IPS-NIHi7 (cell line): ENCODE data around the gene RBM33.
"Not testable (repeated sequence)": the region's sequence is repeated elsewhere in the genome, so short reads cannot be mapped to it uniquely, and the experiment has no call there.

Experiments
- DNase-seq: peaks from one replicate; pipeline ENCODE4 v3.0.0; 2012; ENCODE audit warnings: mixed read lengths; ENCODE audit errors: extremely low spot score

RBM33 gene

DNA sequence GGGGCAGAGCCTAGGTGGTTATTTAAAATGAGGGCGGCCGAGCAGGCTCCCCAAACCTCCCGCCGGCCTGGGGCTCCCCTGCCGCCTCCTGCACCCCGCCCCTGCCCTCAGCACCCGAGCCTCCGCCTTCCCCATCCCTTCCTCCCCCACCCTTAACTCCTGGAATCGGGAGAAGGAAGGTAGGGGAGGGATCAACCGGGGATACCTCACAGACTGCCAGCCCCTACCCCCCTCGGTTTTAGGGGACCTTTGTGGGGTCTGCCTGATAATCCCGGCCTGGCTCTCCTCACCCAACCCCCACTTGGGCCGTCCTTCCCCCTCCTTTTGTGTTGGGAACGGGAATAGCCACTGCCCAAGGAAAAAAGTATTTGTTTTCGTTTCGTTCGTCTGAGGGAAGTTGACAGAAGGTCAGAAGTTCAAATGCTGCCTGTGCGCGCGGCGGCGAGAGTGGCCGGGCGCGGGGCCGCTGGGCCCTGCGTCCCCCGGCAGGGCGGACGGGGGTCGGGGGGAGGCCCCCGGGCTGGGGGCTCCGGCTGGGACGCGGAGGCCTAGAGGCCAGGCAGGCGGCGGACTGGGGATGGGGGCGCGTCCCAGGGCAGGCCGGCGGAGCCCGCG, 165.0 kb downstream of the RBM33 start:
- DNase-seq = no peak

DNA sequence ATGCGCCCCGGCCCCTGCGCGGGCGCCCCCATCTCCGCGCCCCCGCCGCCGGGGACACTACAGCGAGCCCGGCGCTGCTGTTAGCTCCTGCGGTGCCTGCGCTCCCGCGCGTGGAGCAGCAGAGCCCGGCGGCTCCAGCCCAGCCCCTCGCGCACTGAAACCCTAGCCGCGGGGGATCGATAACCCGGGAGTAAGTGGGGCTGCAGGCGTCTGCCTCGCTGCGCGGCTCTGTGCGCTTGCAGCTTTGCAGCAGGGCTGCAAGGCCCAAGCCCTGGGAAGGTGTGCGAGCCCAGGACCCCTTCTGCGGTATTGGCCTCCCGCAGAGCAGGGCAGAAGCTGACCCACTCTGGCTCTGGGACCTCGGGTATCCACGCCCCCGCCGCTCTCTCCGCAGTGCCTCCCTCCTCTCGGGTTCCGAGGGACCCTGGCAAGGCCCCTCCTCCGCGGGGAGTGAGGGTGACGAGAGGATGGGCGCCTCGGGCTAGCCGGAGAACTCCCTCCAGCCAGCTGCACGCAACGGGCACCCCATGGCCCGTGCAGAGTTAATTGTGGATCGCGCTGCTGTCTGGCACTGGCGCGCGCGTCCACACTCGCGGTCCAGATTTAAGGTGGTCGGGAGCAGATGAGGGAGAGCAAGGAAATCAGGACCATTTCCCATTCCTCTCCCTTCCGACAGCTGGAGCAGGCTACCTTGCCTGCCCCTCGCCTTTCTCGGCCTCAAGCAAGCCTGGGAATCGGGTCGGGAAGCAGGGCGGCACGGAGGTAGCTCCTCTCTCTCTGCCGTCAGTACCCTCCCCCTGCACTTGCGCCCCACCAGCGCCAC, 165.7 kb downstream of the RBM33 start:
- no peak for DNase-seq

GRCh38 chr7:155810770-155811559, 166.5 kb downstream of the RBM33 start:
- no peak for DNase-seq

- DNase-seq = no peak
Measured at GRCh38 chr7:155811560-155811894, 167.1 kb downstream of the RBM33 start.

- DNase-seq = no peak
Measured at GRCh38 chr7:155811895-155812761, 167.7 kb downstream of the RBM33 start, which contains the start of gene SHH. TSS of gene SHH (minus strand) at chr7:155812463. CDS start at chr7:155812122, 341 bp downstream.

DNA sequence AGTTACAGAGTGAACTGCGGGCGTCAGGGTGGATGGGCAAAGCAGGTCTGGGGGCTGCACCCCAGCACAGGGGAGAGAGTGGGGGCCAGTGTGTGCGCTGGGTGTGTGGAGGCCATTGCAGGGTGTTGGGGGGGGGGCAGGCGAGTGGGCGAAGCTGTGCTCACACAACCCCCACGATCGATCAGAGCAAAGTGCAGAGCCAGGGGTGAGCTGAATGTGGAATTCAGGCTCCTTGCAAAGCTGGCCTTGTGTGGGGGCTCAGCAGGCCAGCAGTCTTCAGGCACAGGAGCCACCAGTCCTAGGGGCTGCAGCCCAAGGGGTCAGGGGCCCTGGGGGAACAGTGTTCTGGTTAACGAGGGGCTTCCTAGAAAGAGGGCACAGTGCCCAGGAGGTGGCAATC, 168.7 kb downstream of the RBM33 start:
- DNase-seq = no peak

DNA sequence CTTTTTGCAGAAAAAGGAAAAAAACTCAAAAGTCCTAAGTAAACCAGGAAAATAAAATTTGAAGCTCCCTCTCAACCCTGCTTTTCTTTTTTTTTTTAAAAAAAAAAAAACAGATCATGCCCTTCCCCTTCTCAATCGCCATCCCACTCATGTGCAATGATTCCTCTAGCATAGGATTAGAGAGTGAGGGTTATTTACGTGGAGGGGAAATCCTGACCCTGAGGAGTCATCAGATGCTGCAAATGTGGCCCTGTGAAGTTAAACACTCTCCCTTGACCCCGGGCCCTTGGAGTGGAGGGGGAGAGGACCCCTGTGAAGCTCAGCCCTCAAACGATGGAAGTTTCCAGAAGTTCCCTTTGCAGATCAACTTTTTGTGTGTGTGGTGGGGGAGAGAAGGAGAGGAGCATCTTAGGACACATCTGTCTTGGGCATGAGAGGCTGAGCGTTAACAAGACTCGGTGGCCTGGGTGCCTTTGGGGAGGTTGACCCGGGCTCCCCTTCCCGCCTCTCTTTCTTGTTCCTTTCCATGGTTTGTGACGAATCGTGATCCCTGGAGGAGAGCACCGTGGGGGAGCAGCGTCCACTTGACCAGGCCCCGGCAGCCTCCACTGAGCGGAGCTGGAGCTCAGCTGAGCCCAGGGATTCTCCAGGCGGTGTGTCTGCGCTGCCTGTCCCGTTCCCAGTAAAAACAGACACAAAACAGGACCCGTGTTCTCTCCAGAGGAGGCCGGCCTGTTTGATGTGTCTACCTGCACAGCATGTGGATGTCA, 169.3 kb downstream of the RBM33 start:
- no peak for DNase-seq

GRCh38 chr7:155814316-155815276, 170.1 kb downstream of the RBM33 start:
- no peak for DNase-seq

DNA sequence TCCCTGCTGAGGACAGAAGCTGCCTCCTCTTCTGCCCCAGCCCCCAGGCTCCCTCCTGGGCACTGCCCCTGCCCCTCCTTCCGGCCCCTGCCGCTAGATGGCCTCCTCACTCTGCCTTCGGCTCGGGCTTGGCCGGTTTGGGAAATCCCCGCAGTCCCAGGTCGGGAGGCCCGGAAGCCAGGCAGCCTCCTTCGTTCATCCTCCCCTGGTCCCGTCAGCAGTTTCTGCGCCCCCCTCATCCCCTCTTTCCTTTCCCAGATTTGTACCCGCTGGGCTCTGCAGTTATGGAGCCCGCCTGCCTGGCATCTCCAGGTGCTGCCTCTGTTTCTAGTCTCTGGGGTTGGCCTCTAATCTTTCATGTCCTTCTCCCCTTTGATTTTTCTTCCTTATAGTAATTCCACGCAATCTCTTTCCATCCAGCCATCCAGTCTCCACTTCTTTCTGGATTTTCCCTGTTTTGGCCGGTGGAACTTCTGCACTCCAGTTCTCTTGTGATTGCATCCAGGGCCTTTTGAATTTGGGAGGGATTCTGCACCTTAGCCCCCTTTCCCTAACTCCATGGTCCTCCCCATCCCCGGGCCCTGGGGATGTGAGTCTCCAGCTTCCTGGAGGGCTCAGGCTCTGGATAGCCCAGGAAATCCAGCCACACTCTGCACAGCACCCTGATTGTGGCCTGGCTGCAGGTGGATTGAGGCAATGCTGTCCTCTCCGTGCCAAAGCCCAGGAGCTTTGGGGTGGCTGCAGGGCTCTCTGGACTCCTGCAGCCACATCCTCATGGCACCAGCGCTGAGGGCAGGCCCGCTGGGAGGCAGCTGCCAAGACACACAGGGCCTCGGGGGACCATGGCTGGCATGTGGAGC, 171.1 kb downstream of the RBM33 start:
- DNase-seq = peak; percentile 89

- no peak for DNase-seq
Measured at GRCh38 chr7:155816192-155816508, 171.7 kb downstream of the RBM33 start.

DNA sequence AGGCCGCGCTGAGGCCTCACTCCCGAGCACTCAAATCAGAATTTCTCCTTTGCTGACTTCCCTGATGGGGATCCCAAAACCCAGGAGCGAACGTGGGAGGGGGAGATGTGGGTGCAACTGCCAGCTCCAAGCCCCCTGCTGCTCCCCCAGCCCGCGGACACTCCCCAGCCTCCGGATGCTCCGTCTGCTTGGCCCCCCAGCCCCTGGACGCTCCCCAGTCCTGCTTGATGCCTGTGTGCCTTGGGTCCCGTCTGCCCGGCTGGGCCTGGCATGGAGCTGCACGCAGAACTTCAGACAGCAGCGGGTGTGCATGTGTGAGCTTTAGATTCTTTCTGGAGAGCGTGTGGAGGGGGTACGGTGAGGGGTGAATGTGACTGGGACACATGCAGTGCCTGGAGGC, 172.5 kb downstream of the RBM33 start:
- DNase-seq = no peak

- DNase-seq = not testable (repeated sequence)
Measured at GRCh38 chr7:155817515-155817914, 173.1 kb downstream of the RBM33 start.

DNA sequence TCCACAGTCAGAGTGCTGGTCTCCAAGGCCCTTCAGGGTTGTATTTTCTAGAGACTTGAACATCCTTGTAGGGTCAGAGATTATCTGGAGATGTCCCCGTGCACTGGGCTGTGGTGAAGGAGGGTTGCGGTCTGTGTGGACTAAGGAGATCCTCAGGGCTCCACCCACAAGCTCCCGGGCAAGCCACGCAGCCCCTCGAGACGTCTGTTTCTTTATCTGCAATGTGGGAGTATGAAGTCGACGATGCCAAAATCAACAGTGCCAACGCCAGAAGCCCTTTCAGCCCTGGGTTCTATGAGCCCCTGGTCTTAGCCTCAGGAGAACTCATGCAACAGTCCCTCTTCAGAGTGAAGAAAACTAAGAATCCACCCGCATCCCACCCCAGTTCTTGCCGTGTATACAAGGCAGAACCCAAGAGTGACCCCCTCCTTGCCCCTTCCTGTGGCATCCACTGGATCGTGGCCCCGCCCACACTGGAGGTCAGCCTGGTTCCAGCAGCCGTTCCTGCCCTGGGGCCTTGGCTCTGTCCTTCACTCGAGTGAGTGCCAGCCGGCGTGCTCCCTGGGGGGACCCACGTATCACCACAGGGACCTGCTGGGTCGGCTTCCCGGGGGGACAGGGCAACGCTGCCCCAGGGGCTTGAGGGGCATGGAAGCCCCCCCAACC, 173.8 kb downstream of the RBM33 start:
- no peak for DNase-seq

DNA sequence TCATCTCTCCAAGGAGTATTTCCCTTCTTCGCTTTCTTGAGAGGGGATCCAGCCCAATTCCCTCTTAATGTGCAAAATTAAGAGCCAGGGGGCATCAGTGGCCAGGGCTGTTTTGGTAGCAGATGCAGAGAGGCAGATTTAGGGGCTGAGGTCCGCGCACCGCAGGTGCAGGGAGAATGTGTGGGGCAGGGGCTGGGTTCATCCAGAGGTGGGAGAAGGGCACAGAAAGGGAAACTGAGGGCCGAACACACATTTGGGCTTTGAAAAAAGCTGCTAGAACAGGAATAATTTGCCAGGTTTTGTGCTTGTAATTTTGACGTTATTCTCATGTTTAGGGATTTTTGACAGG, 174.3 kb downstream of the RBM33 start:
- DNase-seq = no peak

- DNase-seq = no peak
Measured at GRCh38 chr7:155819186-155819585, 174.7 kb downstream of the RBM33 start.

DNA sequence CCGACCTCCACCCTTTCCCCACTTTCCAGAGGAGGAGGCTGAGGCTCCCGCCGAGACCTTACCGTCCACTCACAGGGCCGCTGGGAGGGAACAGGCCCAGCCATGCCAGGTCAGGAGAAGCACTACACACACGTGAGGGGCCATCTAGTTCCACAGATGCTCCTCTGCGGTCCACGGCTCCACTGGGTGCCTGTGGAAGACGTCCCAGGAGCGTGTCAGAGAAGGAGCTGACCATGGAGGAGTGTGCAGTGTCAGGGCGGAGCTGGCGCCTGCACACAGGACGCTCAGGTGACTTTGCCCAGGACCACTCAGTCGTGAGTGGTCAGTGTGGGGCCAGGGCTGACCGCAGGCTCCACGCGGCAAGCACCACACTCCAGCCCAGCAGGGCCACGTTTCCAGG, 175.8 kb downstream of the RBM33 start:
- DNase-seq = no peak

DNA sequence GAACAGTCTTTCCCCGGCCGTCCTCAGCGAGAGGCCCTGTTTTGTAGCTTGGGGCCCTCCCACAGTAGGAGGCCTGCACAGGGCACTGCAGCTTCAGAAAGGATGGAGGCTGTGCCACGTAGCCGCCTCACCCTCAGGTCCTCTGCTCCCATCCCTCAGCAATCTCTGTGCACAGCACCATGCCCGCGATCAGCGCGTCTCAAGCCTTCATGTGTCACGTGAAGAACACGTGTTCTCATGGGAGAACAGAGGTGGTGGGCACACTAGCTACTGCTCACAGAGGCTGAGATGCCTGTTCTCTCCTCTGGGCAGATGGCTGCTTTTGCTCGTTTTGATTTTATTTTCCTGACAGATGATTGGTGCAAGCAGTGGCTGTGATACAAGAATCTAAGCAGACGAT, 176.3 kb downstream of the RBM33 start:
- no peak for DNase-seq

GRCh38 chr7:155821851-155822250, 177.4 kb downstream of the RBM33 start:
- DNase-seq = no peak
